HepG2 (cell line): ENCODE results near the gene DIMT1. TPM values are rescaled to one million over a fixed set of nuclear protein-coding genes. Genes with fewer than 3 reads are reported as not detected.
A peak's percentile ranks its signal among the peaks of the same experiment; 100 is the strongest.

Experiments
- GABPA ChIP-seq, 2 experiments: IDR thresholded peaks; 2 replicates each; pipeline ENCODE4 v1.6.1; 2011 to 2016; ENCODE audit warnings: low read depth in 2 of 2, low read length in 1 of 2, missing biosample characterization in 1 of 2, missing genetic modification characterization in 1 of 2
- JUN ChIP-seq: sonication (generic); formaldehyde crosslinking; IDR thresholded peaks from 2 replicates; pipeline ENCODE4 v1.4.0; 2020; ENCODE audit warnings: mild to moderate bottlenecking, missing genetic modification reagents
- MAFK ChIP-seq, 2 experiments: IDR thresholded peaks in 1 of 2; conservative IDR thresholded peaks in 1 of 2; 2 replicates each; pipeline ENCODE4 v1.6.1; 2011; ENCODE audit warnings: improper control_type of control experiment in 2 of 2, low read length in 2 of 2
- RAD21 ChIP-seq: fragments of 450-650 bp; formaldehyde crosslinking; IDR thresholded peaks from 2 replicates; pipeline ENCODE4 v1.5.0; 2020; ENCODE audit warnings: mild to moderate bottlenecking
- SKI ChIP-seq: fragments of 450-650 bp; IDR thresholded peaks from one replicate; pipeline ENCODE4 v1.6.1; 2018; ENCODE audit warnings: mild to moderate bottlenecking; ENCODE audit not compliant: partially characterized antibody
- SMC3 ChIP-seq: IDR thresholded peaks from 2 replicates; pipeline ENCODE4 v1.6.1; 2011; ENCODE audit warnings: low read length, improper control_type of control experiment
- STAG1 ChIP-seq: sonication (generic); formaldehyde crosslinking; IDR thresholded peaks from 2 replicates; pipeline ENCODE4 v1.4.0; 2020; ENCODE audit warnings: missing genetic modification reagents
- ZBTB38 ChIP-seq: sonication (generic); formaldehyde crosslinking; IDR thresholded peaks from 2 replicates; pipeline ENCODE4 v1.5.1; 2020; ENCODE audit warnings: mild to moderate bottlenecking, missing genetic modification reagents
- ZMYM2 ChIP-seq: sonication (generic); formaldehyde crosslinking; IDR thresholded peaks from 2 replicates; pipeline ENCODE4 v1.8.0; 2022; ENCODE audit warnings: mild to moderate bottlenecking, missing genetic modification reagents
- ZNF160 ChIP-seq: sonication (generic); formaldehyde crosslinking; IDR thresholded peaks from 2 replicates; pipeline ENCODE4 v1.8.0; 2022; ENCODE audit warnings: mild to moderate bottlenecking, inconsistent platforms, missing genetic modification reagents
- ZNF296 ChIP-seq: sonication (generic); formaldehyde crosslinking; conservative IDR thresholded peaks from 2 replicates; pipeline ENCODE4 v1.5.0; 2020; ENCODE audit warnings: mild to moderate bottlenecking, missing genetic modification reagents
- ZNF3 ChIP-seq: IDR thresholded peaks from 2 replicates; pipeline ENCODE4 v1.7.0; 2017; ENCODE audit warnings: inconsistent platforms
- ZNF354B ChIP-seq: sonication (generic); formaldehyde crosslinking; IDR thresholded peaks from 2 replicates; pipeline ENCODE4 v1.8.0; 2022; ENCODE audit warnings: mild to moderate bottlenecking, missing genetic modification reagents
- ZNF772 ChIP-seq: sonication (generic); formaldehyde crosslinking; IDR thresholded peaks from 2 replicates; pipeline ENCODE4 v1.5.0; 2020; ENCODE audit warnings: mild to moderate bottlenecking, missing genetic modification reagents
- polyA plus RNA-seq, 8 experiments: library from polyadenylated mRNA; depleted of rRNA in 3 of 8; stranded (reverse) in 7 of 8; unstranded in 1 of 8; fragments of >200 nt; fragmentation: Illumina TruSeq in 4 of 8; extraction: Trizol in 4 of 8; gene quantifications; 2 replicates each; pipeline versions ENCODE4 v1.2.1 to v1.2.3, GENCODE V29; 2011 to 2016; ENCODE audit warnings: low read depth in 4 of 8, missing spikeins in 1 of 8, mixed read lengths in 1 of 8; ENCODE audit not compliant: insufficient read depth in 1 of 8
- total RNA-seq, 5 experiments: library from RNA; depleted of rRNA; stranded (reverse); fragments of >200 nt; fragmentation: Illumina TruSeq; extraction: Trizol; gene quantifications; 2 replicates each; pipeline ENCODE4 v1.2.3, GENCODE V29; 2016; ENCODE audit warnings: low read depth in 1 of 5
- TF ChIP-seq, protein P1 (sequence below): fragments of 450-650 bp; IDR thresholded peaks from 2 replicates; pipeline ENCODE4 v1.6.1; 2017; ENCODE audit warnings: mild to moderate bottlenecking
- TF ChIP-seq, protein P2 (sequence below): sonication (generic); formaldehyde crosslinking; IDR thresholded peaks from 2 replicates; pipeline ENCODE4 v1.8.0; 2022; ENCODE audit warnings: mild to moderate bottlenecking, missing genetic modification reagents, moderate library complexity
- TF ChIP-seq, protein P3 (sequence below): sonication (generic); formaldehyde crosslinking; IDR thresholded peaks from 2 replicates; pipeline ENCODE4 v1.4.0; 2020; ENCODE audit warnings: missing genetic modification reagents
- TF ChIP-seq, protein P4 (sequence below): sonication (generic); formaldehyde crosslinking; IDR thresholded peaks from 2 replicates; pipeline ENCODE4 v1.5.0; 2020; ENCODE audit warnings: missing genetic modification reagents
- TF ChIP-seq, protein P5 (sequence below): sonication (generic); formaldehyde crosslinking; IDR thresholded peaks from 2 replicates; pipeline ENCODE4 v1.8.0; 2022; ENCODE audit warnings: mild to moderate bottlenecking, missing genetic modification reagents

The DIMT1 gene
- total and polyA plus RNA-seq, 2 of the 13 experiments (the other 11 are each of a cell fraction or from before 2014, with no cell fraction given) = 16.1 to 35.2 TPM

DNA sequence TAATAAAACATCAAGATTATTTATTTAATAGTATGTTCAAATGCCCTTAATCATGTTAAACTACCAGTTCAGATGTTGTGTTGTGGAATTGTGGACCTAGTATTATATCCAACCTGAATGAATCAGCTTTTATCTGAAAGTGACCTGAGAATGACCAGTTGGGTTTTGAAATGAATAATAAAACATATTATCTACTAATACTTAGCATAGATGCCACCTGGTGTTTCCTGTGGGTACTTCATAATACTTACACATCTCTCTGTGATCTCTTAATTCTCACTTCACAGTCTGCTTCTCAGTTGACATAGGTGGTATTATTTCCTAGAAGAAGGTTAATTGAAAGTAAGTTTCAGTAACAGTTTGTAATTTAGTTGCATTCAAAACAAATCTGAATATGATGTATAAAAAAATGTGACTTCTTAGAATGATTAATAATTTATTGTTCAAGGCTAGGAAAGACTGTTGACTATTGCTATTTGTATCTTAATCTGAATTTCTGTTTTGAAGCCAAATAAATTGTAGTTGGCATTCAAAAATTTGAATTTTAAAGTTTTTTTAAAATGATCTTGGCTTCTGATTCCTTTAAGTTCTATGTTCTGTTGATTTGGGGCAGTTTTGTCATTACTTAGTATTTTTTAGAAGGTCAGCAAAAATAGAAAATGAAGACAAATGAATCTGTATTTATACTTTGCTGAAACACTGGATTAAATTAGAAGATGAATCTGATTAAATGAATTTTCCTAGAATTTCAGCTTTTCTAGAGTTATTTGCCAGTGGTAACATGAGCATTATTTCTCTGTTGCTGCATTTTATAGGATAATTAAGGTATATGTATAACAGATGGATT lies 49.5 kb downstream of the DIMT1 start (continued):
- TF ChIP-seq, protein P1, sequence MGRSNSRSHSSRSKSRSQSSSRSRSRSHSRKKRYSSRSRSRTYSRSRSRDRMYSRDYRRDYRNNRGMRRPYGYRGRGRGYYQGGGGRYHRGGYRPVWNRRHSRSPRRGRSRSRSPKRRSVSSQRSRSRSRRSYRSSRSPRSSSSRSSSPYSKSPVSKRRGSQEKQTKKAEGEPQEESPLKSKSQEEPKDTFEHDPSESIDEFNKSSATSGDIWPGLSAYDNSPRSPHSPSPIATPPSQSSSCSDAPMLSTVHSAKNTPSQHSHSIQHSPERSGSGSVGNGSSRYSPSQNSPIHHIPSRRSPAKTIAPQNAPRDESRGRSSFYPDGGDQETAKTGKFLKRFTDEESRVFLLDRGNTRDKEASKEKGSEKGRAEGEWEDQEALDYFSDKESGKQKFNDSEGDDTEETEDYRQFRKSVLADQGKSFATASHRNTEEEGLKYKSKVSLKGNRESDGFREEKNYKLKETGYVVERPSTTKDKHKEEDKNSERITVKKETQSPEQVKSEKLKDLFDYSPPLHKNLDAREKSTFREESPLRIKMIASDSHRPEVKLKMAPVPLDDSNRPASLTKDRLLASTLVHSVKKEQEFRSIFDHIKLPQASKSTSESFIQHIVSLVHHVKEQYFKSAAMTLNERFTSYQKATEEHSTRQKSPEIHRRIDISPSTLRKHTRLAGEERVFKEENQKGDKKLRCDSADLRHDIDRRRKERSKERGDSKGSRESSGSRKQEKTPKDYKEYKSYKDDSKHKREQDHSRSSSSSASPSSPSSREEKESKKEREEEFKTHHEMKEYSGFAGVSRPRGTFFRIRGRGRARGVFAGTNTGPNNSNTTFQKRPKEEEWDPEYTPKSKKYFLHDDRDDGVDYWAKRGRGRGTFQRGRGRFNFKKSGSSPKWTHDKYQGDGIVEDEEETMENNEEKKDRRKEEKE = no peak
- TF ChIP-seq SKI = no peak
- TF ChIP-seq ZNF354B = no peak
- peak; percentile 92 for TF ChIP-seq ZNF3 (CRISPR knock-in tag)
- TF ChIP-seq, protein P2, sequence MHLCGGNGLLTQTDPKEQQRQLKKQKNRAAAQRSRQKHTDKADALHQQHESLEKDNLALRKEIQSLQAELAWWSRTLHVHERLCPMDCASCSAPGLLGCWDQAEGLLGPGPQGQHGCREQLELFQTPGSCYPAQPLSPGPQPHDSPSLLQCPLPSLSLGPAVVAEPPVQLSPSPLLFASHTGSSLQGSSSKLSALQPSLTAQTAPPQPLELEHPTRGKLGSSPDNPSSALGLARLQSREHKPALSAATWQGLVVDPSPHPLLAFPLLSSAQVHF (CRISPR knock-in tag) = no peak
- TF ChIP-seq SMC3 = peak; percentile 73
- no peak for TF ChIP-seq ZNF296
- no peak for TF ChIP-seq JUN (CRISPR knock-in tag)
- TF ChIP-seq, protein P3, sequence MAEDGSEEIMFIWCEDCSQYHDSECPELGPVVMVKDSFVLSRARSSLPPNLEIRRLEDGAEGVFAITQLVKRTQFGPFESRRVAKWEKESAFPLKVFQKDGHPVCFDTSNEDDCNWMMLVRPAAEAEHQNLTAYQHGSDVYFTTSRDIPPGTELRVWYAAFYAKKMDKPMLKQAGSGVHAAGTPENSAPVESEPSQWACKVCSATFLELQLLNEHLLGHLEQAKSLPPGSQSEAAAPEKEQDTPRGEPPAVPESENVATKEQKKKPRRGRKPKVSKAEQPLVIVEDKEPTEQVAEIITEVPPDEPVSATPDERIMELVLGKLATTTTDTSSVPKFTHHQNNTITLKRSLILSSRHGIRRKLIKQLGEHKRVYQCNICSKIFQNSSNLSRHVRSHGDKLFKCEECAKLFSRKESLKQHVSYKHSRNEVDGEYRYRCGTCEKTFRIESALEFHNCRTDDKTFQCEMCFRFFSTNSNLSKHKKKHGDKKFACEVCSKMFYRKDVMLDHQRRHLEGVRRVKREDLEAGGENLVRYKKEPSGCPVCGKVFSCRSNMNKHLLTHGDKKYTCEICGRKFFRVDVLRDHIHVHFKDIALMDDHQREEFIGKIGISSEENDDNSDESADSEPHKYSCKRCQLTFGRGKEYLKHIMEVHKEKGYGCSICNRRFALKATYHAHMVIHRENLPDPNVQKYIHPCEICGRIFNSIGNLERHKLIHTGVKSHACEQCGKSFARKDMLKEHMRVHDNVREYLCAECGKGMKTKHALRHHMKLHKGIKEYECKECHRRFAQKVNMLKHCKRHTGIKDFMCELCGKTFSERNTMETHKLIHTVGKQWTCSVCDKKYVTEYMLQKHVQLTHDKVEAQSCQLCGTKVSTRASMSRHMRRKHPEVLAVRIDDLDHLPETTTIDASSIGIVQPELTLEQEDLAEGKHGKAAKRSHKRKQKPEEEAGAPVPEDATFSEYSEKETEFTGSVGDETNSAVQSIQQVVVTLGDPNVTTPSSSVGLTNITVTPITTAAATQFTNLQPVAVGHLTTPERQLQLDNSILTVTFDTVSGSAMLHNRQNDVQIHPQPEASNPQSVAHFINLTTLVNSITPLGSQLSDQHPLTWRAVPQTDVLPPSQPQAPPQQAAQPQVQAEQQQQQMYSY (CRISPR knock-in tag) = no peak
- peak; percentile 20; the same call in 1 of the 2 replicates for TF ChIP-seq RAD21 (CRISPR knock-in tag)
- TF ChIP-seq, protein P4, sequence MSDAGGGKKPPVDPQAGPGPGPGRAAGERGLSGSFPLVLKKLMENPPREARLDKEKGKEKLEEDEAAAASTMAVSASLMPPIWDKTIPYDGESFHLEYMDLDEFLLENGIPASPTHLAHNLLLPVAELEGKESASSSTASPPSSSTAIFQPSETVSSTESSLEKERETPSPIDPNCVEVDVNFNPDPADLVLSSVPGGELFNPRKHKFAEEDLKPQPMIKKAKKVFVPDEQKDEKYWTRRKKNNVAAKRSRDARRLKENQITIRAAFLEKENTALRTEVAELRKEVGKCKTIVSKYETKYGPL (CRISPR knock-in tag) = no peak
- no peak for TF ChIP-seq GABPA (IDR thresholded peaks at IDR 0.05; ENCODE audit: low read depth, low read length)
- no peak for TF ChIP-seq GABPA (CRISPR knock-in tag; IDR thresholded peaks at IDR 0.05; ENCODE audit: low read depth)
- no peak for TF ChIP-seq ZNF160 (CRISPR knock-in tag)
- TF ChIP-seq ZBTB38 = no peak
- no peak for TF ChIP-seq ZMYM2 (CRISPR knock-in tag)
- TF ChIP-seq, protein P5, sequence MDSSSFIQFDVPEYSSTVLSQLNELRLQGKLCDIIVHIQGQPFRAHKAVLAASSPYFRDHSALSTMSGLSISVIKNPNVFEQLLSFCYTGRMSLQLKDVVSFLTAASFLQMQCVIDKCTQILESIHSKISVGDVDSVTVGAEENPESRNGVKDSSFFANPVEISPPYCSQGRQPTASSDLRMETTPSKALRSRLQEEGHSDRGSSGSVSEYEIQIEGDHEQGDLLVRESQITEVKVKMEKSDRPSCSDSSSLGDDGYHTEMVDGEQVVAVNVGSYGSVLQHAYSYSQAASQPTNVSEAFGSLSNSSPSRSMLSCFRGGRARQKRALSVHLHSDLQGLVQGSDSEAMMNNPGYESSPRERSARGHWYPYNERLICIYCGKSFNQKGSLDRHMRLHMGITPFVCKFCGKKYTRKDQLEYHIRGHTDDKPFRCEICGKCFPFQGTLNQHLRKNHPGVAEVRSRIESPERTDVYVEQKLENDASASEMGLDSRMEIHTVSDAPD = no peak
- no peak for TF ChIP-seq ZNF772 (CRISPR knock-in tag)
- TF ChIP-seq STAG1 (CRISPR knock-in tag) = peak; percentile 49
- TF ChIP-seq MAFK (conservative IDR thresholded peaks at IDR 0.05 in 1 of 2, IDR thresholded peaks at IDR 0.05 in 1 of 2; ENCODE audit: low read length in 2 of 2) = peak; percentile 23 to 41; a peak in 2 of 4 replicates
